NOMO-1 (cell line): ENCODE measurements around the gene OR6N2.

Source experiments
- DNase-seq, 2 experiments: peaks; one replicate each; lab custom pipeline; 2025; ENCODE audit not compliant: unreplicated experiment in 2 of 2; lab: John Stamatoyannopoulos, UW

OR6N2 gene

GRCh38 chr1:158771950-158772866 is 8.8 kb downstream of the OR6N2 start, which contains the start of gene OR6N1:
TSS of gene OR6N1 (minus strand) at chr1:158772195. CDS start at chr1:158766682, 5,513 bp downstream.
- DNase-seq: no peak

GRCh38 chr1:158754420-158754819 is 26.6 kb downstream of the OR6N2 start, which contains the start of gene OR6K6:
TSS of gene OR6K6 (plus strand) at chr1:158754720. CDS start at chr1:158754888, 168 bp downstream.
- no peak for DNase-seq

- no peak for DNase-seq
Measured at GRCh38 chr1:158752155-158752712, 28.8 kb downstream of the OR6N2 start.

- DNase-seq: no peak
Measured at GRCh38 chr1:158735848-158736247, 45.2 kb downstream of the OR6N2 start.

- DNase-seq: no peak
Measured at GRCh38 chr1:158732524-158732923, 48.5 kb downstream of the OR6N2 start.

- DNase-seq: no peak
Measured at GRCh38 chr1:158731707-158732106, 49.3 kb downstream of the OR6N2 start.

GRCh38 chr1:158730453-158730852 is 50.6 kb downstream of the OR6N2 start:
- no peak for DNase-seq

- DNase-seq: no peak
Measured at GRCh38 chr1:158728510-158729225, 52.3 kb downstream of the OR6N2 start.

- no peak for DNase-seq
Measured at GRCh38 chr1:158724442-158724841, 56.6 kb downstream of the OR6N2 start.
